ENCODE data around the gene CSTPP1.
"Not testable (repeated sequence)": the region's sequence is repeated elsewhere in the genome, so short reads cannot be mapped to it uniquely, and the experiment has no call there.

CSTPP1 gene

GRCh38 chr11:47080775-47081174 lies 144.2 kb downstream of the CSTPP1 start:
- FAIRE-seq; DNase-seq (ENCODE audit: insufficient read length, low spot score): not testable (repeated sequence)

GRCh38 chr11:47083913-47084312 lies 147.4 kb downstream of the CSTPP1 start:
- DNase-seq (ENCODE audit: insufficient read length, low spot score) (no peak), FAIRE-seq (peak; percentile 42)

- FAIRE-seq (peak; percentile 42), DNase-seq (ENCODE audit: insufficient read length, low spot score) (no peak)
Observed at GRCh38 chr11:47087801-47088200, 151.2 kb downstream of the CSTPP1 start.

GRCh38 chr11:47093541-47093940 lies 157.0 kb downstream of the CSTPP1 start:
- DNase-seq (ENCODE audit: insufficient read length, low spot score) (no peak), FAIRE-seq (no peak)

- not testable (repeated sequence) for DNase-seq (ENCODE audit: insufficient read length, low spot score); FAIRE-seq
Observed at GRCh38 chr11:47096871-47097270, 160.3 kb downstream of the CSTPP1 start.

- not testable (repeated sequence) for FAIRE-seq; DNase-seq (ENCODE audit: insufficient read length, low spot score)
Observed at GRCh38 chr11:47098223-47098622, 161.7 kb downstream of the CSTPP1 start.

GRCh38 chr11:47099214-47099917 lies 162.8 kb downstream of the CSTPP1 start:
- no peak for DNase-seq (ENCODE audit: insufficient read length, low spot score)
- FAIRE-seq = no peak

- FAIRE-seq = no peak
Observed at GRCh38 chr11:47099918-47100315, 163.4 kb downstream of the CSTPP1 start.

GRCh38 chr11:47101406-47101805 lies 164.8 kb downstream of the CSTPP1 start:
- FAIRE-seq (no peak), DNase-seq (ENCODE audit: insufficient read length, low spot score) (no peak)

More at GRCh38 chr11:47099918-47100315, 163.4 kb downstream of the CSTPP1 start:
- no peak for DNase-seq (ENCODE audit: insufficient read length, low spot score)

- DNase-seq (ENCODE audit: insufficient read length, low spot score) = no peak
- no peak for FAIRE-seq
Observed at GRCh38 chr11:47104261-47104950, 167.8 kb downstream of the CSTPP1 start.

- no peak for FAIRE-seq
Observed at GRCh38 chr11:47105541-47105940, 169.0 kb downstream of the CSTPP1 start.

GRCh38 chr11:47105974-47106373 lies 169.4 kb downstream of the CSTPP1 start:
- DNase-seq (ENCODE audit: insufficient read length, low spot score) (no peak), FAIRE-seq (no peak)

More at GRCh38 chr11:47105541-47105940, 169.0 kb downstream of the CSTPP1 start:
- DNase-seq (ENCODE audit: insufficient read length, low spot score) = no peak

GRCh38 chr11:47106798-47107411 lies 170.3 kb downstream of the CSTPP1 start:
- DNase-seq (ENCODE audit: insufficient read length, low spot score) (no peak), FAIRE-seq (no peak)

GRCh38 chr11:47107744-47108143 lies 171.2 kb downstream of the CSTPP1 start:
- no peak for DNase-seq (ENCODE audit: insufficient read length, low spot score)
- FAIRE-seq = no peak

- no peak for DNase-seq (ENCODE audit: insufficient read length, low spot score)
- no peak for FAIRE-seq
Observed at GRCh38 chr11:47108214-47108613, 171.7 kb downstream of the CSTPP1 start.

- DNase-seq (ENCODE audit: insufficient read length, low spot score) = no peak
- FAIRE-seq = no peak
Observed at GRCh38 chr11:47109051-47109726, 172.6 kb downstream of the CSTPP1 start.

- no peak for FAIRE-seq
Observed at GRCh38 chr11:47109727-47110246, 173.2 kb downstream of the CSTPP1 start.

GRCh38 chr11:47111318-47111804 lies 174.8 kb downstream of the CSTPP1 start:
- peak; percentile 72 for FAIRE-seq

More at GRCh38 chr11:47109727-47110246, 173.2 kb downstream of the CSTPP1 start:
- DNase-seq (ENCODE audit: insufficient read length, low spot score) = no peak

GRCh38 chr11:47112941-47113340 lies 176.4 kb downstream of the CSTPP1 start:
- FAIRE-seq; DNase-seq (ENCODE audit: insufficient read length, low spot score): not testable (repeated sequence)

More at GRCh38 chr11:47111318-47111804, 174.8 kb downstream of the CSTPP1 start:
- DNase-seq (ENCODE audit: insufficient read length, low spot score) = peak; percentile 38

- not testable (repeated sequence) for DNase-seq (ENCODE audit: insufficient read length, low spot score); FAIRE-seq
Observed at GRCh38 chr11:47118958-47119688, 182.6 kb downstream of the CSTPP1 start.
